Thymus (tissue), 11 donors: ENCODE measurements around the gene POLR2B. TPM values are rescaled to one million over a fixed set of nuclear protein-coding genes. Genes with fewer than 3 reads are reported as not detected.
A peak's percentile ranks its signal among the peaks of the same experiment; 100 is the strongest.
"Not testable (repeated sequence)": the region's sequence is repeated elsewhere in the genome, so short reads cannot be mapped to it uniquely, and the experiment has no call there.

Source experiments
- DNase-seq, 9 donors: peaks; one replicate each; pipeline ENCODE4 v3.0.0-alpha.2; 2013; ENCODE audit warnings: low spot score in 9 of 9, low read depth in 6 of 9, missing footprints in 1 of 9
- H3K27ac ChIP-seq, 2 donors: one replicate each; pipeline ENCODE4 v1.5.1; 2013; ENCODE audit warnings: control low read depth in 1 of 2, low read depth in 1 of 2, low read length in 1 of 2, mild to moderate bottlenecking in 1 of 2, moderate library complexity in 1 of 2
- H3K27me3 ChIP-seq, 2 donors: one replicate each; pipeline ENCODE4 v1.5.1; 2013; ENCODE audit warnings: low read length in 1 of 2; ENCODE audit not compliant: control insufficient read depth in 2 of 2, insufficient read depth in 1 of 2
- H3K36me3 ChIP-seq, 2 donors: one replicate each; pipeline ENCODE4 v1.5.1; 2013; ENCODE audit warnings: low read length in 1 of 2, mild to moderate bottlenecking in 1 of 2, moderate library complexity in 1 of 2; ENCODE audit not compliant: control insufficient read depth in 2 of 2, insufficient read depth in 2 of 2
- H3K4me1 ChIP-seq, 2 donors: one replicate each; pipeline ENCODE4 v1.5.1; 2013; ENCODE audit warnings: low read length in 2 of 2; ENCODE audit not compliant: control insufficient read depth in 2 of 2, insufficient read depth in 2 of 2
- H3K4me3 ChIP-seq, 2 donors: one replicate each; pipeline ENCODE4 v1.5.1; 2013; ENCODE audit warnings: low read length in 2 of 2, control low read depth in 1 of 2, mild to moderate bottlenecking in 1 of 2
- H3K9me3 ChIP-seq, 2 donors: one replicate each; pipeline ENCODE4 v1.5.1; 2013; ENCODE audit warnings: low read length in 1 of 2, mild to moderate bottlenecking in 1 of 2; ENCODE audit not compliant: control insufficient read depth in 2 of 2, insufficient read depth in 1 of 2
- WGBS: extraction: QIAGEN DNeasy Blood & Tissue Kit; methylation state at CpG from one replicate; pipeline ENCODE4 v1.1.7; 2013; 5-methylcytosine and 5-hydroxymethylcytosine counted together
- polyA plus RNA-seq: library from polyadenylated mRNA; stranded (reverse); fragments of 200-250 nt; gene quantifications from one replicate; pipeline ENCODE4 v1.2.3, GENCODE V29; 2013
- total RNA-seq: library from RNA; stranded (reverse); fragments of 120-200 nt; gene quantifications from one replicate; pipeline ENCODE4 v1.2.4, GENCODE V29; 2013
- donor health status: healthy.

Gene POLR2B
- total and polyA plus RNA-seq, 2 donors, result 59.5 to 120 TPM

DNA sequence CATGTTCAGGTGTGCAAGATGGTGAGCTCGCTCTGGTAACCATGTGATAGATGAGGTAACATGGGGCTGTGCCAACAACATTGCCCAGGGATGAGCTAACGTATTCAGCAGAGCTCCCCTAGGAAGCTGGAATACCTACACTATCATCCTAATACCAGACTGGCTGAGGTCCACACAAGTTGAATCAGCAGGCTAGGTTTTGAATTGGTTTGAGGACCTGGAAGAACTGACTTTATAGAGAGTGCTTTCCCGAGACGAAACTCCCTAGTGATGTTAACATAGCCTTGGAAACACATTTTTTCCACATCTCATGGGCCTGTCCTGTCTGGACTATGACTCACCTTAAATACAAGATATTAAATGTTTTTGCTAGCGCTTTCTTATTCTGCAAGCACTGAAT lies 74.8 kb downstream of the POLR2B start:
- no peaks in the 10 kb centered on the region for H3K9me3 ChIP-seq
- H3K27me3 ChIP-seq, result no peaks in the 10 kb centered on the region
- H3K4me3 ChIP-seq, result no peak overlapping the region
- H3K4me1 ChIP-seq, result no peaks in the 10 kb centered on the region
- no peak overlapping the region for H3K27ac ChIP-seq
- H3K36me3 ChIP-seq, result no peaks in the 10 kb centered on the region
- 94% methylated on average over 5 of the region's 5 CpGs for WGBS
- no peak for DNase-seq

DNA sequence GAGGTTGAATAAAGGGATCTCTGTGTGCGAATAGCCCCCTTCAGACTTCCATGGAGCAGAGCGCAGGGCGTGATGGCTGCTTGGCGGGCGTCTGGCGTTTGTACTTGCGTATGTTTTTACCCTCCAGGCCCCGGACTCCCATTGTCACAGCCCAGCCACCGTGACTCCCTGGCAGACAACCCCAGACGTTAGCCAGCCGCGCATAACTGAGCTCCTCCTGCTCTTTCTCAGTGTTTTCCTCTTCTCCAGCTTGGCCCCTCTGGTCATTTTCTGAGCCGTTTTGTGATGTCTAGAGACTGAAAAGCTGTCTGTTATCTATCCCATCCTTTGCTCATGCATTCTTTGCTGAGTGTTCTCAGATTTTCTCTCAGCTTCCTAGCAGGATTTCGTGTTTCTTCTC lies 77.2 kb downstream of the POLR2B start:
- Histone ChIP-seq H3K27ac (peak overlapping the region in 1 of 2 donors; percentile 8), H3K4me3 (no peak overlapping the region), H3K27me3 (no peaks in the 10 kb centered on the region), H3K36me3 (no peaks in the 10 kb centered on the region), H3K4me1 (no peaks in the 10 kb centered on the region), H3K9me3 (no peaks in the 10 kb centered on the region)
- 86% methylated on average over 14 of the region's 14 CpGs for WGBS
- no peak for DNase-seq

DNA sequence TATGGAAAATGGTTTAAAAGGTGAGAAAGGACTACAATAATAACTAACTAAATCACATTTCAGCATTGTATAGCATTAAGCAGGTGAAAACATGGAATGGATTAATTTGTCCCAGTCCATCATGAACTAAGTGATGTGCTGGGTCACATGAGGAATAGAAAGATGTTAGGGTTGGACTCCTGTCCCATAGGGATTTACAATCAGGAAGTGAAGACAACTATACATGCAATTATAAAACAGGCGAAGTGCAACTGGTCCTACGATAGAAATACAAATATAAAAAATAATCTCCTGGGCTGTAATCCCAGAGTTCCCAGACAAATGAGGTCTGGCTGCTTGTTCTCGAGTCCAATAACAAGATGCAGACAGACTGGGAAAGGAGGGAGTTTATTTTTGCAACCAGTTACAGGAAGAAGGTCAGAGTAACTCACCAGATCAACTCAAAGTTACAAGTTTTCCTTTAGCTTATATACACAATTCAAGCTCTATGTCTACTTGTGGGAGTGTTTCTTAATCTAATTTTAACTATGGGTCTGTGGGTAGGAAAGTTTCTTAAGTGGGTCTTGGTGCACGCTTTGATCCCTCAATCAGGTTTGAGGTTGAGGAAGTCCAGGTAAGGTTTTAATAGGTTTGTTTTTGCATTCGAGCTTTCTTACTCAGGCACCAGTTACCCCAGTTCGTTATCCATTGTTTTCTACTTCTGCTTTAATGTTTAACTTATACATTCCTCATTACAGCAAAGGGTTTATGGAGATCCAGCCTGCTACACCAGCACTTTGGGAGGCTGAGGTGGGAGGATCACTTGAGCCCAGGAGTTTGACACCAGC lies 81.4 kb downstream of the POLR2B start:
- WGBS, result 92% methylated on average over 6 of the region's 6 CpGs
- H3K4me1 ChIP-seq, result no peaks in the 10 kb centered on the region
- H3K27me3 ChIP-seq, result no peaks in the 10 kb centered on the region
- no peaks in the 10 kb centered on the region for H3K9me3 ChIP-seq
- DNase-seq, result no peak
- H3K4me3 ChIP-seq, result no peak overlapping the region
- no peak overlapping the region for H3K27ac ChIP-seq
- H3K36me3 ChIP-seq, result no peaks in the 10 kb centered on the region

DNA sequence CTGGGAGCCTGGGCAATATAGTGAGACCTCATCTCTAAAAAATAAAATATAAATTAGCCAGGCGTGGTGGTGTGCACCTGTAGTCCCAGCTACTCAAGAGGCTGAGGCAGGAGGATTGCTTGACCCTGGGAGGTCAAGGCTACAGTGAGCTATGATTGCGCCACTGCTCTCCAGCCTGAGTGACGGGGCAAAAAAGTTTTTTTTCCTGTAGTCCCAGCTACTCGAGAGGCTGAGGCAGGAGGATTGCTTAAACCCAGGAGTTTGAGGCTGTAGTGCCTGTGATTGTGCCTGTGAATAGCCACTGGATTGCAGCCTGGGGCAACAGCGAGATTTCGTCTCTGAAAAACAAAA lies 82.0 kb downstream of the POLR2B start:
- not testable (repeated sequence) for DNase-seq, H3K27ac ChIP-seq, H3K27me3 ChIP-seq, H3K9me3 ChIP-seq, H3K4me1 ChIP-seq, H3K4me3 ChIP-seq, H3K36me3 ChIP-seq
- 95% methylated on average over 6 of the region's 6 CpGs for WGBS

DNA sequence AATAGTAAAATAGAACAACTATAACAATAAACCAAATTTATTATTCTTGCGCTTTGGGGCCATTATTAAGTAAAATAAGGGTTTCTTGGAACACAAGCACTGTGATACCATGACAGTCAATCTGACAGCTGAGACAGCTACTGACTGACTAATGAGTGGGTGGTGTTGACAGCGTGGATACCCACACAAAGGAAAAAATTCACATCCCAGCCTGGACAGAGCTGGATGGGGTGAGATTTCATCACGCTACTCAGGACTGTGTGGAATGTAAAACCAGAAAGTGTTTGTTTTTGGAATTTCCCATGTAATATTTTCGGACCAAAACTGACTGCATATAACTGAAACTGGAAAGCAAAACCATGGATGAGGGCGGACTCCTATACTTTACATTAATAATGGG lies 82.7 kb downstream of the POLR2B start:
- no peaks in the 10 kb centered on the region for H3K4me1 ChIP-seq
- WGBS, result 84% methylated on average over 5 of the region's 5 CpGs
- no peaks in the 10 kb centered on the region for H3K9me3 ChIP-seq
- H3K27me3 ChIP-seq, result no peaks in the 10 kb centered on the region
- H3K4me3 ChIP-seq, result no peak overlapping the region
- no peak overlapping the region for H3K27ac ChIP-seq
- H3K36me3 ChIP-seq, result no peaks in the 10 kb centered on the region
- no peak for DNase-seq

DNA sequence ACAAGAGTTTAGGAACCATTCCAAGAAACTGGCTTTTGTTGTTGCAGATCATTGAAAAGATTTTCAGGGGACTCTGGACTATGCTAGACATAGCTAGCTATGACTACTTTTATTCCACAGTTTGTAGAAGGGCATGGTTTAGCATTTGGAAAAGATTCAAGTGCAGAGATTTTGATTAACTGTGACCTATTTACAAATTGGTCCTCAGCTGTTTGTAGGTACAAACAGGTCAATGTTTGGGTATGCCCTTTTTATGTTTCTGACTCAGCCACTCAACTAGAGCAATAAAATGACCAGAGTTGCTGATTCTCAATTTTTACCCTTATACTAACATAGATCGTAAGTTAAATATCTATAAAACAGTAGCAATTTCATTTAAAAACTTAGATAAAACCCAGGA lies 84.8 kb downstream of the POLR2B start:
- Histone ChIP-seq H3K4me3 (no peak overlapping the region), H3K27ac (no peak overlapping the region), H3K9me3 (no peaks in the 10 kb centered on the region), H3K36me3 (no peaks in the 10 kb centered on the region), H3K27me3 (no peaks in the 10 kb centered on the region), H3K4me1 (no peaks in the 10 kb centered on the region)
- no peak for DNase-seq
- 98% methylated on average over 1 of the region's 1 CpG for WGBS

DNA sequence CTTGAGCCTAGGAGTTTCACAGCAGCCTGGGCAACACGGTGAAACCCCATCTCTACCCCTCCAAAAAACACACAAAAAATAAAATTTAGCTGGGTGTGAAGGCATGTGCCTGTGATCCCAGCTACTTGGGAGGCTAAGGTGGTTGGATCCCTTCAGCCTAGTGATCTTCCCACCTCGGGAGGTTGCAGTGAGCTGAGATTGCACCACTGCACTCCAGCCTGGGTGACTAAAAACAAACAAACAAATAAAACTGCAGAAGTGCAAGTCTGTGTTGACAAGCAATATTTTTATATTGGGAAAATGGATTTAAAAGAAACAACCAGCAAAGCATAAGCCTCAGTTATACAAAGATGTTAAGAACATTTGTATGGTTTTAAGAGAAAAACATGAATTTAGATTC lies 85.4 kb downstream of the POLR2B start:
- H3K27me3 ChIP-seq, result no peaks in the 10 kb centered on the region
- DNase-seq, result no peak
- no peaks in the 10 kb centered on the region for H3K4me1 ChIP-seq
- H3K9me3 ChIP-seq, result no peaks in the 10 kb centered on the region
- WGBS, result 95% methylated on average over 2 of the region's 2 CpGs
- no peak overlapping the region for H3K27ac ChIP-seq
- H3K36me3 ChIP-seq, result no peaks in the 10 kb centered on the region
- H3K4me3 ChIP-seq, result no peak overlapping the region

DNA sequence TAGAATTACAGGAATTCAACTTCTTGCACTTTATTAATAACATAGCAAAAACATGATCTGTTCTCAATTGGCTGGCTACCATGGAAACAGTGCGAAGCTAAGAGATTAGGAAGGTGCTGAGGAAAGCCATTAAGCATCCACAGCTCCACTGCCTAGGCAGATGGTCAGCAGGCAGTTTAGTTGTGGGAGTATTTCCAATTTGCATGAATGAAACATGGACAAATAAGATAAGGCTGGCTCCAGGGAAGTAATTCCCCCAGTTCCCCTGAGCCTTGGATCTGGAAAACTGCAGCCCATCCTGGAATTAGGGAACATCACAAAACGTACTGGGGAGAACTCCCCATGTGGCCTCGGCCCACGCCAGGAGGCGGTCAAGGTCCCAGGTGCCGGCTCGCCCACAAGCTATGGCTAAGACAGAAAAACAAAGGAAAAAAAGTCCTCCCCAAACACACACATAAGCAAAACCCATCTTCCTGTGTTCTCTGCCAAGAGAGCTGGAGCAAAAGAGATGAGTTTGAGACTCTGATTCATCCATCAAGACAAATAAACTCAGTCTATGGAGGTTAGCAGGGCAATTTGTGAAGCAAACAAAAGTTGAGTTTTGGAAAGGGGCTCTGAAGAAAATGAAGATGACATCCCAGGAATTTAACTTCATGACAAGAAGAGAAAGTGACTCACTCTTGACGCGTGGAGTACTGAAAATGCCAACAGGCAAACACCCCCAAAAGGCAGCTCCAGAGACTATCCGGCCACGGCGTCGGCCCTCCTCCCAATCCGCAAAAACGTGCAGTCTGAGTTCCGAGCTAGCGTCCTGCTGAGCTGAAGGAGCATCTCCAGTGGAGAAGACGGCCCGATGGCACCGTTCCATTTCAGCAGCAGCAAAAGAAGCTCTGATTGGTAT lies 86.4 kb downstream of the POLR2B start:
- WGBS, result 93% methylated on average over 20 of the region's 20 CpGs

DNA sequence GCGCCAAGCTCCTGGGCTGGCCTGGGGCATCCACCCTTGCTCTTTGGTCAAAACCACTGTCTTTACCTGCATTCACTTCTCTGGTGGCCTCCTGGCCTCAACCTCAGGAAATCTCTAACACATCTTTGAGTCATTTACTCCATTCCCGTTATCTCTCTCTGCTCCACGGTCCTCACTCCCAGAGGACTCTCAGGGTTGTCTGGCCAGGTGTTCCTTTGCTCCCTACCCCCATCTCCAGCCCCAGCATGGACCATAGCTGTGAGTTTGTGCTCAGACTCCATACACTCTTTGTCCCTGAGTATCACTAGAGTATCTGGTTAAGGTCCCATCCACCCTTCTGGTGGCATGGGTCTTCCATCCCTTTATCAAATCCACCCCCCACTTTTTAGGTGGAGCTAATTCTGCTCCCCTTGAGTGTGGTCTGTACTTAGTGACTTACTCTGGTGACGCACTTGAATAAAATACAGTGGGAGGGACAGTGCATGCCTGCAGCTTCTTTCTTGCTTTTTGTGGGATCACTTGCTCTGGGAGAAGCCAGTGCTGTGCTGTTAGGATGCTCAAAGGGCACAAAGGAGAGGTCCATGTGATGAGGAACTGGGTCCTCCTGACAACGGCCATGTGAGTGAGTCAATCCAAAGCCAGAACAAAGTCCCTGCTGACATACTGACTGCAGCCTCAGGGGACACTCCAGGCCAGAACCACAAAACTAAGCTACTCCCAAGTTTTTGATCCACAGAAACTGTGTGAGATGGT lies 87.2 kb downstream of the POLR2B start:
- Histone ChIP-seq H3K4me3 (no peak overlapping the region), H3K9me3 (no peaks in the 10 kb centered on the region), H3K27me3 (no peaks in the 10 kb centered on the region), H3K36me3 (no peaks in the 10 kb centered on the region), H3K4me1 (no peaks in the 10 kb centered on the region), H3K27ac (no peak overlapping the region)
- WGBS, result 97% methylated on average over 5 of the region's 5 CpGs
- no peak for DNase-seq

More for the DNA sequence above, 86.4 kb downstream of the POLR2B start:
- no peaks in the 10 kb centered on the region for H3K36me3 ChIP-seq
- no peak for DNase-seq
- no peaks in the 10 kb centered on the region for H3K4me1 ChIP-seq
- H3K27ac ChIP-seq, result no peak overlapping the region
- H3K27me3 ChIP-seq, result no peaks in the 10 kb centered on the region
- no peaks in the 10 kb centered on the region for H3K9me3 ChIP-seq
- H3K4me3 ChIP-seq, result no peak overlapping the region
